ENCODE data around the gene NCOR1.
A peak's percentile ranks its signal among the peaks of the same experiment; 100 is the strongest.

DNA sequence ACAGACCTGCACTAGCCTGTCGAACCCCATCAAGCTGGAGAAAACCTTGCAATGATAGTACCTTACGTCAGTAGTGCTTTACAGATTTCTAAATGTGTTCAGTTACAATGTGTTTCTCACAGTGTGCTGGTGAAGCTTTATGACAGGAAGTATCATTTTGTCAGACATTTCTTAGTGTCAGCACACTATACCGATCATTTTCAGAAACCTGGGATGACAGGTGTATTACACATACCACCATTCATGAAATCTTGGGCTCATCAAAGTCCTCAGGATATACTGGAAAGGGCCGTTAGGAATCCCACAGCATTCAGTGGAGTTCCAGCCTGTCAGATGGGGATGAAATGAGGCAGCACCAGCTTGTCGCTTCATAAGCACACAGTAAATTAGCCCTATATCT, 188.4 kb downstream of the NCOR1 start:
- peak; percentile 6 for TF ChIP-seq POLR2A (IDR thresholded peaks at IDR 0.05; ENCODE audit: low read length)
- TF ChIP-seq GATA1 (IDR thresholded peaks at IDR 0.05; ENCODE audit: low read depth, low read length), result no peak

All from erythroblast (primary cell).